HS-5 (cell line): ENCODE data around the gene ST6GAL2.

Experiments
- DNase-seq: peaks from one replicate; pipeline ENCODE4 v3.0.0-alpha.2; 2012; ENCODE audit warnings: low read depth

The ST6GAL2 gene

DNA sequence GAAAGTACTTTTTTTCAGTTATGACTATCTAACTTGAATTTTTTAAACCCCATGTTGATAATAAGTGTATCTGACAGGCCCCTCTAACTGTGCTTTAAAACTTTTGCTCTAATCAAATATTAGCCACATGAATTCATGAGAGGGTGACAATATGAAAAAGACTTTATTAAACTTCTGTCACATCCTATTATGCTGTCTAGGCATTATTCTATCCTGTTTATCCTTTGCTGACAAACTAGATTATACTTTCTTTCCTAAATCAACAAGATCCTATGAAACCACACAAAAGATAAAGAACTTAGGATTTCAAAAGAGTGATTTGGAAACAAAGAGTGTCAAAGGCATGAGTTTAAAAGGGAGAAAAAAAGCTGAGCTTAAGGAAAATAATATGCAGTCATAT is 57.8 kb downstream of the ST6GAL2 start:
- no peak for DNase-seq

DNA sequence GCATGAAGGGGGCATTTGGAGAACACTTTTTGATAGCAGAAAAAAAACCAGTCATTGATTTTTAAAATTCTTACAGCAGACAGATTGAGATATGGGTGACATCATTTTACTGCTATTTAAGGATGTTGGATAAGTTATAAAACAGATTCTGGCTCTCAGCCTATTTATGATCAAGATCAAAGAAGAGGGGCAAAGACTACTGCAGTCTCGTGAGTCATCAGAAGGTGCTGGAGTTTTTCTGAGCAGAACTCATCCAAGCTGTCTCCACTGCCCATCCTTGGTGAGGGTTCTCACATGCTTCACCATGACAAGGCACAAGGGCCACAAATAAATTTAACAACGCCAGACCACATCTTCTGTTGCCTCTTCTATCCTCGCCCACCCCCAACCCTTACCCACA is 58.8 kb downstream of the ST6GAL2 start:
- DNase-seq, result peak; percentile 9

GRCh38 chr2:106825161-106825560 is 60.8 kb downstream of the ST6GAL2 start:
- no peak for DNase-seq

GRCh38 chr2:106816974-106817373 is 69.0 kb downstream of the ST6GAL2 start:
- no peak for DNase-seq

DNA sequence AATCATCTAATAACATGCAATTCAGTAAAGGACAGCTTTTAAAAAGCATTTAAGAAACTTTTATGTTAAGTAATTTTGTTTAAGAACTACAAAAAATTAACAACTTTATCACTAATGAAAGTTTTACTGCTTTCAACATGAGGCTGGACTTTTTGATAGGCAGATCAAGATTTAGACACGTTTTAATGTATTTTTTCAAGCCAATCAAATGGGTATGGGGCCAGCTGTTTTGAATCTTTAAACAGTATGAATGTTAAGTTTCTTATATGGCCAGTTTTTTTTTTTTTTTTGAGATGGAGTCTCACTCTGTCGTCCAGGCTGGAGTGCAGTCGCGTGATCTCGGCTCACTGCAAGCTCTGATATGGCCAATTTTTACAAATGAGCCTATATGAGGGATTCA is 73.1 kb downstream of the ST6GAL2 start:
- DNase-seq, result no peak

DNA sequence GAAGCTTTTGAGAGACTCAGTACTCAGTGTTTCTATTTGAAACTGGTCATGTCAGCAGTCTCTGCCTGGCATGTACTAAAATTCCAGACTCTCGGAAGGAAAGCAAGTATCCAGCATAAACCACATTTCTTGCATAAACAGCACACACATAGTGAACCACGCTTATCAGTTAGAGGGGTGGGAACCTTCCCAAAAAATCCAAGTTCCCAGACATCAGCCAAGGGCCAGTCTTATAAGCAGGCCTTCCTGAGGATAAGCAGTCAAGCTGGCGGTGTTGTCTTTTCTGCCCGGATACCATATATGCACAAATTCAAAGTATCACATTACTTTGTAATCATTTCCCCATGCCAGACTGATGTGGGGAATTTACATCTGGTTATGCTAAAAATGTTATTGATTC is 73.6 kb downstream of the ST6GAL2 start:
- DNase-seq, result no peak

GRCh38 chr2:106805716-106806115 is 80.3 kb downstream of the ST6GAL2 start:
- no peak for DNase-seq

DNA sequence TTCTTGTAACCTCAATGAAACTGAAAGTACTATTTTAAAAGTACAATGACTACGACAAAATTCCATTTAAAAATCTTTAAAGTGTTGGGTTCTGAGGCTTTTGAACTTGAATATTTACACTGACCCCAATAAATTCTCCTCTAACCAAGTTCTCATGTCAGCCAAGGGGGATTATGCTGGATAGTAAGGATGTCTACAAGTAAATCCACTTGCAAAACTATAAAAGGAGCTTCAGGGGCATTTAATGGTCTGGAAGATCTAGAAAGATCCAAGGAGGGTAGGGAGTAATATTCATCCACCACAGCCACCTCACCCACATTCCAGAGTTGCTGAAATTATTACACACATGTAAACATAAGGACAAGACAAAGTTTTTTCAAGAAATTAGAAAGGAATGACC is 81.8 kb downstream of the ST6GAL2 start:
- no peak for DNase-seq

DNA sequence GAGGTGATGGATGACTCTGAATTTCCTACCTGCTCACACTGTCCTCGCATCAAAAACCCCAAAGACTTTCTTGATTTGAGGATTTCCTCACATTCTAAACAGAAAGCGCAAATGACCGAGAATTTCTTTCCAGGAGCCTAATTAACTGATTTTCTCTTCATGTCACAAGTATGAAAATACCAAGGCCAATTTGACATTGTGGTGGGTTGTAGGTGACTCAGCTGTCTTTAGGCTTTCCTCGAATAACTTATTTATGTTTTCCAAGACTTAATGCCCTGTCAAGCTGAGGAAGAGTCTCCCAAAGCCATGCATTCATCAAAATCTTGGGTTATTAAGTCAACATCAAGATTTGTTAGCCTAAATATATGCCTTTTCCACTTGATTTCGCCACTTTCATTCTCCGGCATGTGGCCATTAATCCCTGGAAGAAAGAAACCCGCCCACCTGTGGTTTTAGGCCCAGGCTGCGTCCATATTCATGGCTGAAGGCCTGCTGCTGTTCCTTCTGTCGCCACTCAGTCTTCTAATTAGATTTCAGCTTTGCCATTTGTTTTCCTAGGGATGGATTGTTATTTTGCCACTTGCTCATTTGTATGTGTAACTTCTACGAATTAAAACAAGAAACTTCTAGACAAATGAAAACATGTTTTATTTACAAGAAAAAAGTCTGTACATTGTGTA is 84.9 kb downstream of the ST6GAL2 start:
- no peak for DNase-seq

- DNase-seq, result no peak
These were observed 85.8 kb downstream of the ST6GAL2 start for GRCh38 chr2:106800180-106800579.

DNA sequence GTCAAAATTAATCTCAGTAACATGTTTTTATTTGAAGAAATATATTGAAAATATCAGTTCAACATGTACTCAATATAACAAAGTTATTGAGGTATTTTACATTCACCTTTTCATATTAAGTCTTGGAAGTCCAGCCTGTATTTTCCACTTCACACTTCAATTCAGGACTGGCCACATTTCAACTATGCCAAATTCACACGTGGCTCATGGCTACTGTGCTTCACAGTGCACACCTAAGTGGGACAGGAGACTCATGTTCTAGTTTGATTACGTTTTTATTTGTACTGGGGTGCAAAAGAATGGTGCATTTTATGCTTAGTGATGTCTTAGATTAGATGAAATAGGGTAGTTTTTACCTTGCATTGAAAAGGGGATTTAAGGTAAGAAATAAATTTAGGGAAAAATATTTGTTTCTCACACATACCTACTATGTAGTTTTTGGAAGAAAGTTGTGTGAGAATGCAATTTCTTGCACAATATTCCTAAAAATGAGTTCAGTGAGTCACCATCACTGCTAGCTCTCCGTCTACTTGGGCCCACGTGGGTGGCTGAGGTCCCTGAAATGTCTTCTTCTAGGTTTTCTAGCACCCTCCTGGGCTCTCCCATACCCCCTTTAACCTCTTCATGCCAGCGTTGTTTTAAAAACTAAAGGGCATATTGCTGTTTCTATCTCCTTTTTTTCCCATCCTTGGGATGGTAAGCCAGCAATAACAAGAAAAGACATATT is 87.0 kb downstream of the ST6GAL2 start:
- DNase-seq, result no peak

- DNase-seq, result no peak
These were observed 88.5 kb downstream of the ST6GAL2 start for GRCh38 chr2:106797494-106797893.

GRCh38 chr2:106792671-106793070 is 93.3 kb downstream of the ST6GAL2 start:
- DNase-seq, result no peak

DNA sequence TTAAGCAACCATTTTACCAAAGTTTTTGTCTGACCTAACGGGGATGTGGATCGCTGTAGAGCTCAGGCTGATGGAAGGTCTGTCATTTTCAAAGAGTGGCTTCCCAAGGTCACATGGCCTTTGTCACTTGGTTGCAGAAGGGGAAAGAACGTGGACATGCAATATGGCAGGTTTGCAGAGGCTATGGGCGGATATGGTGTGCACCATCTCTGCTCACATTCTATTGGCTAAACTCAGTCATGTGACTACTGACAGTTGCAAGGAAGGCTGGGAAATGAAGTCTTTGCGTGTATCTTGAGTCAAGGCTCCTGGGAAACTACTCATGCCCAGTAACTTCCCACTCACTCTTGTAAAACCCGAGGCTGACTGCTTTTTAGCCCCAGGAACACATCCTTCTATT is 96.8 kb downstream of the ST6GAL2 start:
- peak; percentile 5 for DNase-seq

- no peak for DNase-seq
These were observed 103.3 kb downstream of the ST6GAL2 start for GRCh38 chr2:106782681-106783080.

- DNase-seq, result no peak
These were observed 104.8 kb downstream of the ST6GAL2 start for GRCh38 chr2:106781196-106781595.

GRCh38 chr2:106771811-106772210 is 114.2 kb downstream of the ST6GAL2 start:
- no peak for DNase-seq

DNA sequence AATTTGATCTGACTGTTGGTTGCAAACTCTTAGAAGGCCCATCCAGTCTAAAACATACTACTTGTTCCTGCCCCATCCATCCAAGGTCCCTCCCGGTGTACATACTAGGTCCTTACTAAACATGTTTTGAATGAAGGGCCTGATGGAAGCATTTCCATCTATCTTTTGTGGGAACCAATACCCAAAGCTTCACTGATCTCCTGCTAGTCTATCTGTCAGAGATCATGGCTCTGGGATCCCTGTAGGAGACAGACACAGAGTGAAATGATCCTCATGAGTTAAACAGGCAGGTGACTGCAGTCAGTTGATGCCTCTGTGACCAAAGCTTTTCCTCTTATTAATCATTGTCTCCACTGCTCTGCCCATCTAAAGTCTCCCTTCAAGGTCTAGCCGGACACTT is 115.0 kb downstream of the ST6GAL2 start:
- no peak for DNase-seq

DNA sequence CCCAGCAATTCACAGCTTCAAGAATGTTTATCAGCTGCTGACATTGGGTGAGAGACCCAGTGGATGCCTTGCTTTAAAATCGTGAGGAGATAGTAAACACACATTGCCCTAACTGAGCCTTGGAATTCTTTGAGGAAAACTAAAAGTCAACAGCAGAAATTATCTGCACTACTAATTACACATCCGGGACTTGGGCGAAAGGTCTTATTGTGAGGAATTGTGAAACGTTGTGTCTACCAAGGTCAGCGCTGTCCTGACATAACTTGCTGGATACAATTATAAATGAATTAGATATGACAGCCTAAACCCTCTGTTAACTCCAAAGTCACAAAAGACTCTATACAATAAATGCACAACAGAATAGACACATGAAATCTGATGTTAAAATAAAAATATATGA is 121.4 kb downstream of the ST6GAL2 start:
- DNase-seq, result no peak

DNA sequence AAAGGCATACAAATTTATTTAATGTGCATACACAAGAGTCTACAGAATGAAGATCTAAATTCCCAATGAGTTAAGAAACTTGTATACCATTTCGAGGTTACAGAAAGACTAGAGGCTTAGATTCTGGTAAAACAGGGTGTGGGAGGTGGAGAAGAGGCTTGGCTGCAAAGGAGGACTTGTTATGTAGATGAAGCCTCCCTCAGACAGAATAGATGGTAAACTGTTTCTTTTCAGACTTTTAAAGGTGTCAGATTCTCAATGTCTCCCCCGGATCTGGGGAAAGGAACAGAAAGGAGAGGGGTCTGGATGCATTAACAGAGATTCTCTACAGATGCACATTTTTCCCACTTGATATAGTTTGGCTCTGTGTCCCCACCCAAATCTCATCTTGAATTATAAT is 126.0 kb downstream of the ST6GAL2 start:
- no peak for DNase-seq

GRCh38 chr2:106758901-106759497 is 127.0 kb downstream of the ST6GAL2 start:
- DNase-seq, result no peak
